Measurements from ENCODE around the gene L2HGDH.

Gene L2HGDH

DNA sequence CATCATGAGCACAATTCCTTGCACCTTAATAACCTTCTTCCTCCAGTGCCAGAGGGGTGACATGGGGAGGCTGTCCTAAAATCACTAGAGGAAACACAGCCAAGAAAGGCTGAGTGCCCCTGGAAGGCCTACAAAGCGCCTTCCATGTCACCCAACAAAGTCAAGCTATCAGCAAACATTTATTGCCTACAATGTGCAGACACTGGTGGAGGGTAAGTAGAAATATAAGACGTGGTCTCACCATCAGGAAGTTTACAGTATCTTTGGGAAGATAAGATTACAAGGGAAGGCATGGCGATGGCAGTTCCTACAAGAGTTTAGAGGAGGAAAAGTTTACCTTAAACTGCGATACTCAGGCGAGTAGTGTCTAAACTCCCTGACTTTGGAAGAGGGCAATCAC, 28.0 kb upstream of the L2HGDH start:
- FAIRE-seq, result no peak

DNA sequence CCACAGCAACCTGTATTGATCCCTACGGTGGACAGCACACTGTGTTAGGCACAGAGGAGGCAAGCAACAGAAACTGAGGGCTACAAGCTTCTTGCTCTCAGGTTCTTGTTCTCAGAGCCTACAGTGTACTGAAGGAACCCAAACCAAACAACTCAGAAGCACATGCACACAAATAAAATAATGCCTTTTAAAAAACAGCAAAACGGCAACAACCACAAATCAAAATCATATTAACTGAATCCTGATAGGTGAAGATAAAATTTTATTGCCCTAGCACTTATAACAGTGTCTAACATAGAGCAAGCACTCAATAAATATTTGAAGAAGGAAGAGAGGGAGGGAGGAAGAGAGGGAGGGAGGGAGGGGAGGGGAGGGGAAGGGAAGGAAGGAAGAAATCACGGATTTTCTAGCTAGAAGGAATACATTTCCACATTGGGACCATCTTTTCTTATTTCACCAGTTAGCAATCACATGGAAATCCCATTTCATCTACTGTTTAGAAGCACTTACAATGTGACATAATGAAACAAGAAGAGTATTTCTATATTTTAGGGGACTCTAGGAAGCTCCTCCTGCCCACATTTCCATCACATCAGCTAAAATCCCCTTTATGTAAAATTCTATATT, 27.3 kb upstream of the L2HGDH start:
- TF ChIP-seq, protein P1, sequence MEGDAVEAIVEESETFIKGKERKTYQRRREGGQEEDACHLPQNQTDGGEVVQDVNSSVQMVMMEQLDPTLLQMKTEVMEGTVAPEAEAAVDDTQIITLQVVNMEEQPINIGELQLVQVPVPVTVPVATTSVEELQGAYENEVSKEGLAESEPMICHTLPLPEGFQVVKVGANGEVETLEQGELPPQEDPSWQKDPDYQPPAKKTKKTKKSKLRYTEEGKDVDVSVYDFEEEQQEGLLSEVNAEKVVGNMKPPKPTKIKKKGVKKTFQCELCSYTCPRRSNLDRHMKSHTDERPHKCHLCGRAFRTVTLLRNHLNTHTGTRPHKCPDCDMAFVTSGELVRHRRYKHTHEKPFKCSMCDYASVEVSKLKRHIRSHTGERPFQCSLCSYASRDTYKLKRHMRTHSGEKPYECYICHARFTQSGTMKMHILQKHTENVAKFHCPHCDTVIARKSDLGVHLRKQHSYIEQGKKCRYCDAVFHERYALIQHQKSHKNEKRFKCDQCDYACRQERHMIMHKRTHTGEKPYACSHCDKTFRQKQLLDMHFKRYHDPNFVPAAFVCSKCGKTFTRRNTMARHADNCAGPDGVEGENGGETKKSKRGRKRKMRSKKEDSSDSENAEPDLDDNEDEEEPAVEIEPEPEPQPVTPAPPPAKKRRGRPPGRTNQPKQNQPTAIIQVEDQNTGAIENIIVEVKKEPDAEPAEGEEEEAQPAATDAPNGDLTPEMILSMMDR (IDR thresholded peaks at IDR 0.05; ENCODE audit: insufficient read depth, missing control alignments), result no peak
- FAIRE-seq (no peak), DNase-seq (ENCODE audit: insufficient read length, low spot score) (no peak)

More for the DNA sequence above, 28.0 kb upstream of the L2HGDH start:
- TF ChIP-seq, protein P1 (IDR thresholded peaks at IDR 0.05; ENCODE audit: insufficient read depth, missing control alignments), result no peak
- DNase-seq (ENCODE audit: insufficient read length, low spot score), result no peak

DNA sequence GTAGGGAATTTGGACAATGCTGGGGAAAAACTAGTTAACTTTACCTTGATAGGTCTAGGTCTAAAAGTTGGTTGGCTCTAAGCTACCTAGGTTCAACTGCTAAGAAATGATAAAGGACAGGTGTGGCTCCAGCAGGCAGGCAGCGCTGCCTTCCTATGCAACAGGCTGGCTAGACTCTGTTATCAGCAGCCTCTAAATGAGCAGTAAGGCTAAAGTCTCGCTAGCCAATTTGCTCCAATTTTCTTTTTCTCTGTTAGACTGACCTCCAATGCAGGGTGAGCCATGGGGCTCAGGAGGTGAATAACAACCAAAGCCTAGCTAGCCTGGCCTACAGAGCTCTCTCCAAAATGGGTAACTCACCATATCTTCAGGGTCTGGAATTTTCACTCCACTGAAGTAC, 26.6 kb upstream of the L2HGDH start:
- DNase-seq (ENCODE audit: insufficient read length, low spot score), result no peak
- TF ChIP-seq, protein P1 (IDR thresholded peaks at IDR 0.05; ENCODE audit: insufficient read depth, missing control alignments), result no peak
- no peak for FAIRE-seq

DNA sequence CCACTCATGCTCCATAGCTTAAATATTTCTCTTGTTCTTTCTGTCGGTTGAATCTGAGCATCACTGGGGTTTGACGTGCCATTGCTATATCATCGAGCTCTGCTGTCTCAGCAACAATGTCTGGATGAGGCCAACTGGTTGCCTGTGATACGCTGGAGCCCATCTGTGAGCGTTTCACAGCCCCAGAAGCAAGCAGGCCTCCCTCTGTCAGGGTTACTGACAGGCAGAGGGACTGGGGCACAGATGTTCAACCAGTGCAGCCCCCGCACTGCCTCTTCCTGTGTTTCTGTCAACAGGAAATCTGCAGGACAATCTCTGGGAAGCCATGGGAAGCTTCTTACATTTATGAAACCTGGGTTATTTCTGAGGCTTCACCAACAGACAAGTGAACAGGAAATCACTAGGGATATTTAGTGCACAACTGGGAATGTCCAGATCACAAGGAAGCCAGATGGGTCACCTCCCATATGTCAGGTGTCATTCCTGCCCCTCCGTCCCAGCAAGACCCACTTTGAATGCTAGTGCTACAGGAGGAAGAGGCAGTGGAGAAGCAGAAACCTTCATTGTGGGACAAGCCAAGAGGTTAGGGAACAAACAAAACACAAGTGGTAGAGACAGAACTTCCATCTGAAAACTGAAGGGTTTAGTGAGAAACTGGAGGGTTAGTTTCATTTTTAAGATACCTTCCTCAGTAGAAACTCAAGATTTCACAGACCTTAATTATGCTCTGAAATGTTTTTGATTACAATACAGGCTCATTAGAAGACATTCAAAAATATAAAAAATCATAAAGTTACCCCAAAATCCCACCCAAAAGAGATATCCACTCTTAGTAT, 24.2 kb upstream of the L2HGDH start:
- TF ChIP-seq, protein P1 (IDR thresholded peaks at IDR 0.05; ENCODE audit: insufficient read depth, missing control alignments), result no peak
- DNase-seq (ENCODE audit: insufficient read length, low spot score), result peak; percentile 27
- FAIRE-seq, result no peak

DNA sequence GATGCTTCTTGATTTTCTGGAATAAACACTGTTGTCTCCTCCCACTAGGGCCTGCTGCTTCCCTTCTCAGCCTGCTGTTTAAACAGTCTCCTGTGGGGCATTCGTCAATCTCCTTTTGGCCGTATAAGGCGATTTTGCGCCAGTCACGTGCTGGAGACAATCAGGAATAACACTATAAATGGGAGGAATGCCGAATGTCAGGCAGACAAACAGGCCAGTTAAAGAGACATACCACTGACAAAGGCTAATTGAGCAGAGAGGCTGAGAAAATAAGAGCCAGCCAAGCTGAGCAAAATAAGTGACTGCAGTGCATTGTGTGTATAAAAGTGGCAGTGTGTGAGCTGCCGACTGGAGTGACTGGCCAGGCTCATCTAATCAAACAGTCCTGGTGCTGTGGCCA, 23.4 kb upstream of the L2HGDH start:
- DNase-seq (ENCODE audit: insufficient read length, low spot score), result peak; percentile 19
- FAIRE-seq, result no peak
- TF ChIP-seq, protein P1 (IDR thresholded peaks at IDR 0.05; ENCODE audit: insufficient read depth, missing control alignments), result peak; percentile 4

DNA sequence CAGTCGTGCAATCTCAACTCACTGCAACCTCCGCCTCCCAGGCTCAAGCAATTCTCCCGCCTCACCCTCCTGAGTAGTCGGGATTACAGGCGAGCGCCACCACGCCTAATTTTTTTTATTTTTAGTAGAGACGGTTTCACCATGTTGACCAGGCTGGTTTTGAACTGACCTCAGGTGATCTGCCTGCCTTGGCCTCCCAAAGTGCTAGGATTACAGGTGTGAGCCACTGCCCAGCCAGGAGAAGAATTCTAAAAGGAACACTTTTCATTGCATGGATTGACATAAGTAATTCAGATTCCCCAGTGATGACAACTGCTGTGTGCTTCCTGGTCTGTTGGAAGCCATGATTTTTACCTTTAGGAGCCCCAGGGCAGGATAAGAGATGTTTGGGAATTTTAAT, 22.2 kb upstream of the L2HGDH start:
- FAIRE-seq, result no peak
- DNase-seq (ENCODE audit: insufficient read length, low spot score), result no peak
- TF ChIP-seq, protein P1 (IDR thresholded peaks at IDR 0.05; ENCODE audit: insufficient read depth, missing control alignments), result no peak

DNA sequence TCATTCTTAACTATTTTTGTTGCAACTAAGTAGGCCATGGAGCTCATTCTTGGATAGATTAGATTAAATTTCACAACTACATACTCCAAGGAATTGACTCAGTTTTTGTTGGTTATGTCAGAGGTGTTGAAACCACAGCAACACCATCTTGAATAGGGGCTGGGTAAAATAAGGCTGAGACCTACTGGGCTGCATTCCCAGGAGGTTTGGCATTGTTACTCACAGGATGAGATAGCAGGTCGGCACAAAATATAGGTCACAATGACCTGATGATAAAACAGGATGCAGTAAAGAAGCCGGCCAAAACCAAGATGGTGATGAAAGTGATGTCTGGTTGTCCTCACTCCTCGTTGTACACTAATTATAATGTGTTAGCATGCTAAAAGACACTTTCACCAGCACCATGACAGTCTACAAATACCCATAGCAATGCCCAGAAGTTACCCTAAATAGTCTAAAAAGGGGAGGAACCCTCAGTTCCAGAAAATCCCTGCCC, 21.0 kb upstream of the L2HGDH start:
- DNase-seq (ENCODE audit: insufficient read length, low spot score), result no peak
- no peak for FAIRE-seq
- TF ChIP-seq, protein P1 (IDR thresholded peaks at IDR 0.05; ENCODE audit: insufficient read depth, missing control alignments), result no peak
